Urothelium cell line (cell line): Measurements from ENCODE around the gene TMEM109.

Experiments used
- DNase-seq: peaks from one replicate; pipeline ENCODE4 v3.0.0; 2011; ENCODE audit warnings: low spot score, mixed read lengths
- FAIRE-seq: peaks from 2 replicates; lab custom pipeline; 2011; peaks lifted over from hg19 to GRCh38; lab: Jason Lieb, UNC

Gene TMEM109

DNA sequence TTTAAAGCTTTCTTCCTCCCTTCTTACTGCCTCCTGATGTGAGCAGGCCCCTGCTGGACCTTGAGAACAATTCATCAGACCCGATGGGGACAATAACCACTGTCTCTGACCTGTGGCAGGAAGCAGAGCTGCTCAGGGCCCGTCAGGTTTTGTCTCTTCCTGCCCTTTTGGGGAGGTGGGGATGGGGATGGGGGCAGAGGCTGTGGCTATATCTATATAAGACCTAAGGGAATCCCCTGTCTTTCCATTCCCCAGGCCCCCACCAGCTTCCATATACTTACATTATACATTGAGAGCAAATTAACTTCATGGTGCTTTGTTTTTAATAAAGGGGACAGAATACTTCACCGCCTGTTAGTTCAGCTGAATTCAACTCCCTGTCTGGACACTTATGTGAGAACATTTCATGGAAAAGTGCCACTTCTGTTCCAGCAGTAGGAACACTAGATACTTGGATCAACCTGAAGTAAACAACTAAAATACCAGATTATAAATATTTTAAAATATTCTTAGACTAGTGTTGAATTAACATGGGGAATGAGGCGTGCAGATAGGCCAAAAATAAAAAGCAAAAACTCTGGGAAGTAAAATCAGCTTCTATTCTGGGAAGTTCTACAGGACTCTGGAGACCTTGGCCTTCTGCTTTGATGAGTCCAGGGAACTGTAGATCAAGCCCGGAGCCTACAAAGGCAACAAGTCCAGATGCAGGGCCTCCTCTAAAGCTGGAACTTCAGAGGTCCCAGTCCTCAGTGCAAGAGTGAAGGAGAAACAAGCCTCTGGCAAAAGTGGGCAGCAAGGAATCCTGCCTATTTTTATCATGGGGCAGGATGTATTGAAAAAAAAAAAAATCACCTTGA is 35.5 kb upstream of the TMEM109 start:
- no peak for DNase-seq
- no peak for FAIRE-seq

- no peak for DNase-seq
- no peak for FAIRE-seq
Observed at GRCh38 chr11:60879104-60879503, 34.9 kb upstream of the TMEM109 start.

DNA sequence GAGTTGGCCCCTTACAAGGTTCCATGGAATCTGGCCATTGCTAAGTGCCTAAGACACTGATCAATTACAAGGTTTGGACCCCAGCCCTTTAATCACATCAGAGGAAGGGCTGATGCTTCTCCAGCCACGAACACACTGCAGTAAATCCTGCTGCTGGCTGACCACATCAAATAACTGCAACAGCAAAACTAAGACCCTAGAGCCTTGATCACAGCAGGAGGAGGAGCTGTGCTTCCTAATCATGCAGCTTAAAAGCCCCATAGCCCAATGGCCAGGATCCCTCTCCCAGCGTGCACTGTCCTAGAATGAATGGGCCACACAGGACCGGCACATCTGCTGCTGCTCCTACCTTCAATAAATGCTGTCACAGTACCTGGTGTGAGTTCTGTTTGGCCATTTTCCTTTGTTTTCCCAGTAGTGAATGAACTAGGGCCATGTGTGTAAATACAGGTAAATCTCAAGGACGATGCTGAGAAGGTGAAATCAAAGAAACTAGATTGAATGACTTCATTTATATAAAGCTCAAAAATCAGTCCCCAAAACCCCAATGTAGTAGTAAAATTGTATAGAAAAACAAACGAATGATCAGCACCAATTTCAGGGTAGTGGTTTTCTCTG is 33.9 kb upstream of the TMEM109 start:
- FAIRE-seq (no peak), DNase-seq (no peak)

DNA sequence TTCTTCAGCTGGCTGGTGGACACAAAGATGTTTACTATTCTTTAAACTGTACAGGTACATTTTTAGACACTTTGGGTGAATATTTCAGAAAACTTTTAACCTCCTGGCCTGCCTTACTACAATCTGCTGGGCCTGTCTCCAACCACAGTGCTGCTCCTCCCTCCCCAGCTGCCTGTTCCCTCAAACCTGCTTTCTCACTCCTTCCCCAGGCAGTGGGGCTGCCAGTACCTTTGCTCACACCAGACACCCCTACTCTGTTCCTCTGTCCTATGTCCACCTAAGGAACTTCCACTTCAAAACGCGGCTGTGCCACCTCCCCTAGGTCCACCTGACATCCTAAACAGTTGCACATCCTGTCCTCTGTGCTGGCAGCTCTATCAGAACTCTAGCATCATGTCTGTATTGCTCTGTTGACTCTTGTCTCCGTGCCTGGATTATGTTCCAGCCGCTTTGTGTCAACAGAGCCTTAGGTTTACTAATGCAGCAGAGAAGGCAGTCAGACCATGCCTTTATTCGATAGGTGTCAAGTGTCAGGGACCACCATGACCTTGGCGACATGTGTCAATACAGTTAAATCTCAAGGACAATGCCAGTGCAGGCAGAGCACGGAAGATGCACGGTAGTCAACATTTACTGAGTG is 33.2 kb upstream of the TMEM109 start:
- FAIRE-seq (no peak), DNase-seq (no peak)

GRCh38 chr11:60887556-60887955 is 26.4 kb upstream of the TMEM109 start:
- DNase-seq (no peak), FAIRE-seq (no peak)

DNA sequence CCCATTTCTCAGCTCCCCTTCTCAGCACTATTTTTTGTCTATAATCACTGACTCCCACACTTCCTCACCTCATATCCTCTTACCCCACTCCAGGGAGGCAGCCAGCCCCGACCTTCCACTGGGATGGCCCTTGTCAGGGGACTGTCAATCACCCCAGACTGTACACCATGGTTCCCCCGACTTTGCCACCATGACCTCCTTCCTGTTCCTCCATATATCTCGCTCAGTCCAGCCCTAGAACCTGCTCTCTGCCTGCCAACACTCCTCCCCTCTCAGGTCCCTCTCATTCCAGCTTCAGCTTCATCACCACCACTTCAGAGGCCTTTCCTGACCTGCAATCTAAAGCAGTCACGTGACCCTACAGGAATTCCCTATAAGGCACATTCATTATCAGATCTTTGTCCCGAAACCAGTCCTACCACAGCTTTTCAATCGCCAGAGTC is 24.1 kb upstream of the TMEM109 start:
- FAIRE-seq: no peak
- no peak for DNase-seq

GRCh38 chr11:60890696-60891095 is 23.3 kb upstream of the TMEM109 start:
- no peak for FAIRE-seq
- DNase-seq: no peak

DNA sequence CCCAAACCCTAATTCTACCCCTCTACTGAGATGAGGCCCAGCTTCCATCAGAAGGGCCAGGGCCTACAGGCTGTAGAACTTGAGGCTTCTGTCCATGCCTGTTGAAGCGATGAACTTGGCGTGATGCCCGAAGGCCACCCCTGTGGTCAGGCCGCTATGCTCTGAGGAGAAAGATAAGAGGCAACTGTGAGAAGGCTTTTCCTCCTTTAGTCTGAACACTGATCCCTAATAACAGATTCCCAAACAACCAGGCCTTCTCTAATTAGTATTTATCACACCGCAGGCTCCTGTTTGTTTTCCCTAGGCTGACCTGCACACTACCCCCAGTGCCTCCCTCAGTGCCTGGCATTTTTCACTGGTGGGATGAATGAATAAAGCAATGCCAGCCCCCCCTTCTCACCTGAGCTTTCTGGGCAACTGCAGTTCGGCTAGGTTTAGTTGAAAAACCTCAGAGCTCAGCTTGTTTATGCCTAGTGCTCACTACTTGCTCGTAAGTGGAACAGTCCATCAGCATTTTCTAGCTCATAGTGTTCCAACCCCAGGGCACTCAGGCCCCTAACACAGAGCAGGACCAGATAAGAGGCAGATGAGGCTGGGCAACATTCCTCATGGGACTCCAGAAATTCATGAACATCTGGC is 22.7 kb upstream of the TMEM109 start:
- FAIRE-seq (no peak), DNase-seq (no peak)

- DNase-seq: no peak
- no peak for FAIRE-seq
Observed at GRCh38 chr11:60895687-60896086, 18.3 kb upstream of the TMEM109 start.

DNA sequence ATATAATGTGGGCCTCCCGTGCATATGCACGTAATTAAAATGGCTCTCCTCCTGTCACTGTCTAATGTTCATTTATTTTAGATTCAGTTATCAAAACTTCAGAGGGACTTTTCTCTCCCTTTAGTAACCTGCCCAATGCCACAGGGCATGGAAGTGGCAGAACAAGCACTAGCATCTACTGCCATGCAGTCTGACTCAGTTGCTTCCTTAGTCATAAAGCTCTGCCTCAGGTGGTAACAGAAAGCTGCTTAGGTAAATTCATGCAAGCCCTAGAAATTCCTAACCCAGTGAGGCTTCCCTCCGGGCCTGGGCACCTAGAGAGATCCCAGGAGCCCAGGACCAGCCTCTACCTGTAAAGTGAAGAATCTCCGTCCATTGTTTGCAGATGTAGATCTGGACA is 16.5 kb upstream of the TMEM109 start:
- DNase-seq (no peak), FAIRE-seq (no peak)

DNA sequence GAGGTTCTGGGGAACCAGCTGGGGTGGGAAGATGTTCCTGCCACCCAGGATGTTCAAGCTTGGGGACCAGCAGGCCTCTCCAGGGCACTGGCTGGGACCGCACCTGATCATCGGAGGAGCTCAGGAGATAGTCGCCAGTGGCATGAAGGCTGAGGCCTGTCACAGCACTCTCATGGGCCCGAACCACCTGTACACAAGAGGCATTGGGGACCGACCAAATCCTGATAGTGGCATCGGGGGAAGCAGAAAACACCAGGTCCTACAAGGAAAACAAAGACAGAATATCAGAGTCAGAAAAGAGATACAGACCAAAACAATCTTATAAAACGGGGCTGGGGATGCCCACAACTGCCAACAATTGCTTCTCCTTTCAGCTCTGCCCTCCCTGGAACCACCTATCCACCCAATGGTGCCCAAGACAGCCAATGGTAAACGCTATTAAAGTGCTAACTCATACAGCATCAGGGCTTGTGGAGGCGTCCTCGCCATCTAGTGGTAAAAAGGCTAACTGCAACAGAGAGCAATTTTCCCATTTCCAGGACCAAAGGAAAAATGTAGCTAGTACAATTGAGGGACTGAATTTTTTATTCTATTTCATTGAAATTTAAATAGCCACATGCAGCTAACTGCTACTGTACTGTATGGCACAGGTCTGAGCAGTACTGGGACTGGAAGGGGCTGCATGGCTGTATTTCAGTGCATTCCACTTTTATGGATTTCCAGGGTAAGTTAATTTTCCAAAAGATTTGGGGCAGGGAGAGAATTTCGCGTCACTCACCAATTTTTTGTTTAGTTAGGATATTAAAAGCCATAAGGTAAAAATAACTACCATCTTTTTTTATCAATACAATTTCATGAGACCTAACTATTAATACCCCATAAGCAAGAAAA is 14.7 kb upstream of the TMEM109 start:
- FAIRE-seq (no peak), DNase-seq (peak; percentile 68)

- no peak for DNase-seq
- FAIRE-seq: no peak
Observed at GRCh38 chr11:60899977-60900376, 14.0 kb upstream of the TMEM109 start.

DNA sequence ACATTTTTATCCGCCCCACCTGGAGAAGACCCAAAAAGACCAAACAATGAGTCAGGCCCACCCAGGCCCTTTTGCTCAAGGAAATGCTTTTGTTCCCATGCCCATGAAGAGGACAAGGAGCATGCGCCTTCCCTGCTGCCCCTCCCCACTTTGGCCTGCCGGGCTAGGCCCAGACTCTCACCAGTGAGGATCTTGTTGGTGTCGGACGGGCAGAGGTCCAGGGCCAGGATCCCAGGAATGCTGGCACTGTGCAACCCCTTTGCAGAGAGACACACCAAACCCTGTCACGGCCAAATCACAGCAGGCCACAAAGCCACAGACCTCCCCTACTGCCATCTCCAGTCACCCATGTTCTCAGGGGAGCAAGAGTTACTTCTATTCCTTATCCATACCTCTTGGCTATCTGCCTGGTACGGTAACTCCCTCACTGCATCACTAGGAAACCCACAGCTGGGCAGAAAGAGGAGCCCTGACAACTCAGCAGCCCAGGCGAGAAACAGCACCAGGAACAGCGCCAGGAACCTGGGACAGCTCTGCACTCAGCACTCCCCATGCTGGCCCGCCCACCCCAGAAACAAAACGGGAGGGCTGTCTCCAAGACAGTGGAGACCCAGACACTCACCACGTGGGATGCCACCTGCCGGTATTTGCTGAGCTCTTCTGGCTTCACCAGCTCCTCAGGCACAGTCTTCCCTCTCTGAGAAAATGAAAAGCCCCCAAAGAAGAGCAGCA is 13.1 kb upstream of the TMEM109 start:
- FAIRE-seq: no peak
- no peak for DNase-seq

GRCh38 chr11:60902625-60903024 is 11.3 kb upstream of the TMEM109 start:
- DNase-seq: no peak
- FAIRE-seq: no peak

DNA sequence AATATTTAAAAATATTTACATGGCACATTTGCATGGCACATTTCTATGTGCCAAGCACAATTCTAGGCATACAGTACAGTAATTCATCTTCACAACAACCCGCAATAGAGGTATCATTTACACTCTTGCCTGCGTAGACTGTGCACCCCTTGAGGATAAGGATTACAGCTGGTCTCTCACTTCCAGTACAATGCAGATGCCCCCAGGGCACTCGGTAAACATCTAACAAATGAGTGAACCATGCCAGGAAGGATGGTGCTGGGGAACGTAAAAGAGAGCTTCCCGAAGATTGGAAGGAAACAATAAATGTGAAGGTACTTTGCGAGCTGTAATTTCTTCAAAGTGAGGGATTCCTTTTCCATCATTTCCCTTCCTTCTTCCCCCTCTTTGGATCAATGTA is 8.9 kb upstream of the TMEM109 start:
- DNase-seq: no peak
- FAIRE-seq: no peak

DNA sequence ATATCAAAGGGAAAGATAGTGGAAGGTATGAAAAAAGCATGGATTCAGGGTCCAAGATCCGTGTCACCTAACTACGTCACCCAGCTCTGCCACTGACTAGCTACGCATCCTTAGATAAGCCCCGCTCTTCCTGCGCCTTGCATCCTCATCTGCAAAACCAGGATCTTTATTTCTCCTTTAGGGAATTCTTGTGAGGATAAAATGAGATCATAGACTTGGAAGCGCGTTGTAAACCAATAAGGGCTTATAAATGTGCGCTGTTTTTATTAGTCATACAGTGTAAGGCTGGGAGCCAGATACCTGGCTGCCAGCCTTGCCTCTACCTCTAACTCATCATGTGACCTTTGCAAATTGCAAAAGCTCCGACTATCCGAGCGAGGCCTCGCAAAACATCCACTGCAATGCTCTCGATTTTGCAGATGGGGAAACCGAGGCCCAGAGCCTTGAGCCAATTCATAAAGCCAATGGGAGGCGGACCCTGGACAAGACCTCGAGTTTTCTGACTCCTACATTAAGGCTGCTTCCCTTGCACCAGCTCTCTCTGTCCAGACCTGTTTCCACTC is 8.3 kb upstream of the TMEM109 start:
- no peak for FAIRE-seq
- no peak for DNase-seq

DNA sequence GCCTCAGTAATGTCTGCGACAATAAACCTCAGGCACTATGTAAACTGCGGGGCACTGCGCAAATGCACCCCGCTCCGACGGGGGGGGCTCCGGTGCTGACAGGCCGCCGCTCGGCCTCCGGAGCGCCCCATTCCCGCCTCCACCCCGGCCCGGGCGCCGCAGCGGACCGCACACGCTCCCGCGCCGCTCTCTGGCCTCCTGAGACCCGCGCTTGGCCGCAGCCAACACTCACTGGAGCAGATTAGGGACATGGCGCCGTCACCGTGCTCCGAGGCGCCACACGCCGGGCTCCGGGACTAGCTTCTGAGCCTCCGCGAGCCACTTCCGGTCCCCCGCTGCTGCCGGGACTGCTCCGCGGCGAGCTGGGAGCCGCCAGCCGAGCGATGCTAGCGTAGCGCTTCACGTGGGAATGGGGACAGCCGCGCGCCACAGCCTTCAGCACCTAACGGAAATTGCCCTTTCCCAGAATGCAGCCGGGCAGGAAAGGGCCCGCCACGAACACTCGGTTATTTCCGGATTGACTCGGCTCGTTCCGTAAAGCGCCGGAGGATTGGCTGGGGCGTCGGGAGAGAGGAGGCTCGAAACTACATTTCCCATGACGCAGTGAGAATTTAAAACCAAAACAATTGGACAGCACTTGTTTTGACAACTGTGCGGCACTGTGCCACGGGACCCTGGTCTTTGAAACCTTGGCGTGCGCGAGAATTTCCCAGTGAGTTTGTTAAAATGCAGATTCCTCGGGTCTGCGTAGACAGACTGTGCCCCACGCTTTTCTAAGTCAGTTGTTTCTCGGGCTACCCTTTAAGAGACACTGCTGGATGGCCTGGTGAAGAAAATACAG is 7.6 kb upstream of the TMEM109 start, which contains the start of gene PRPF19:
Gene PRPF19, minus strand, starts transcription at position 454 of the 841 bp plus-strand sequence. Its CDS starts 203 bp downstream, at position 251.
- FAIRE-seq (no peak), DNase-seq (peak; percentile 98)

- DNase-seq (no peak), FAIRE-seq (no peak)
Observed at GRCh38 chr11:60908803-60909202, 5.2 kb upstream of the TMEM109 start.
